HG03103 (cell line): Measurements from ENCODE around the gene DENND1A.
A peak's percentile ranks its signal among the peaks of the same experiment; 100 is the strongest.

Experiments
- ATAC-seq: cut with Tn5 transposase; IDR thresholded peaks from one replicate; pipeline ENCODE4 v1.9.1; 2021; ENCODE audit warnings: low read depth; ENCODE audit not compliant: unreplicated experiment

The DENND1A gene

GRCh38 chr9:123368023-123368422 lies 561.9 kb downstream of the DENND1A start:
- no peak for ATAC-seq

DNA sequence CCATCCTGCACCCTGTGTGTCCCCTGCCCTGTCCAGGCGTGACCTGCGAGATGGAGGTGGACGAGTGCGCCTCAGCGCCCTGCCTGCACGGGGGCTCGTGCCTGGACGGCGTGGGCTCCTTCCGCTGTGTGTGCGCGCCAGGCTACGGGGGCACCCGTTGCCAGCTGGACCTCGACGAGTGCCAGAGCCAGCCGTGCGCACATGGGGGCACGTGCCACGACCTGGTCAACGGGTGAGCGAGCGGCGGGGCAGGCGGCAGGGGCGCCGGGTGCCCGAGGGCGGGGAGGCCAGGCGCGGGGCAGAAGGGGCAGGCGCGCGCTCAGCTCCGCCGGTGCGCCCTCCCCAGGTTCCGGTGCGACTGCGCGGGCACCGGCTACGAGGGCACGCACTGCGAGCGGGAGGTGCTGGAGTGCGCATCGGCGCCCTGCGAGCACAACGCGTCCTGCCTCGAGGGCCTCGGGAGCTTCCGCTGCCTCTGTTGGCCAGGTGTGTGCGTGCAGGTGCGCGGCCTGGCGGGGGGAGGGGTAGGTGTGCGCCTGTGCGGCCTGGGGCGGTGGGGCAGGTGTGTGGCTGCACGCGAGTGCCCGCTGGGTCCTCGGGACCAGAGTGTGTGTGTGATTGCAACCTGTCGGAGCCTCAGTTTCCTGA lies 563.9 kb downstream of the DENND1A start:
- ATAC-seq: no peak

DNA sequence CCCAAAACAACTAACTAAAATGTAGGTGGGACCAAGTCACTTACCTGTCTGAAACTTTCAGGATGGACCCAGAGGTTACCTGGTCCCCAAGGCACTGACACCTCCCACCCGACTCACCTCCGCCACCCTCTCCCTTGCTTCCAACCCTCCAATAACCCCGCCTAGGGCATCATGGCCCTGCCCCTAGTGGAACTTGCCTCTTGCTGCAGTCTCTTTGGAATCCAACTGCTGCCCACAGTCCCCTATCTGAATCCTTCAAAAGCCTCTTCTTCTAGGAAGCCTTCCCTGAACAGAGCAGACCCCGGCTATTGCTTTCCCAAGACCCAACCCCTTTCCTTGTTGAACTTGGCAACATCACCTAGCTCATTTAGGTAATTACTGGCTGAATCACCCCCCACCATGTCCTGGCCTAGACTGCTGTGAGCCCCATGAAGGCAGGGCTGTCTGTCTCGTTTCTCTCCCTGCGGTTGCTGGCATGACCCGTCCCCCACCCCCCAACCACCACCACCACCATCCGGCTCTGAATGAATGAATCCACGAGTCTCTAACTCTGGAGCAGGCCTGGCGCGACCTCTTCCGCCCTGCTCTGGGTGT lies 564.5 kb downstream of the DENND1A start:
- ATAC-seq: no peak

- ATAC-seq: no peak
Observed at GRCh38 chr9:123364241-123364824, 565.6 kb downstream of the DENND1A start.

DNA sequence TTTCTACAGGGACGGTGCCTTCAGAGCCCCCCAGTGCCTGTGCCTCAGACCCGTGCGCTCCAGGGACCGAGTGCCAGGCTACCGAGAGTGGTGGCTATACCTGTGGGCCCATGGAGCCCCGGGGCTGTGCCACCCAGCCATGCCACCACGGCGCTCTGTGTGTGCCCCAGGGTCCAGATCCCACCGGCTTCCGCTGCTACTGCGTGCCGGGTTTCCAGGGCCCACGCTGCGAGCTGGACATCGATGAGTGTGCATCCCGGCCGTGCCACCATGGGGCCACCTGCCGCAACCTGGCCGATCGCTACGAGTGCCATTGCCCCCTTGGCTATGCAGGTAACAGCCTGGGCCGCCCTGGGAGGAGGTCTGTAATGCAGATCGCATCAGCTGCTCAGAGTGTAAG lies 567.1 kb downstream of the DENND1A start:
- no peak for ATAC-seq

GRCh38 chr9:123361731-123362510 lies 568.0 kb downstream of the DENND1A start:
- no peak for ATAC-seq

DNA sequence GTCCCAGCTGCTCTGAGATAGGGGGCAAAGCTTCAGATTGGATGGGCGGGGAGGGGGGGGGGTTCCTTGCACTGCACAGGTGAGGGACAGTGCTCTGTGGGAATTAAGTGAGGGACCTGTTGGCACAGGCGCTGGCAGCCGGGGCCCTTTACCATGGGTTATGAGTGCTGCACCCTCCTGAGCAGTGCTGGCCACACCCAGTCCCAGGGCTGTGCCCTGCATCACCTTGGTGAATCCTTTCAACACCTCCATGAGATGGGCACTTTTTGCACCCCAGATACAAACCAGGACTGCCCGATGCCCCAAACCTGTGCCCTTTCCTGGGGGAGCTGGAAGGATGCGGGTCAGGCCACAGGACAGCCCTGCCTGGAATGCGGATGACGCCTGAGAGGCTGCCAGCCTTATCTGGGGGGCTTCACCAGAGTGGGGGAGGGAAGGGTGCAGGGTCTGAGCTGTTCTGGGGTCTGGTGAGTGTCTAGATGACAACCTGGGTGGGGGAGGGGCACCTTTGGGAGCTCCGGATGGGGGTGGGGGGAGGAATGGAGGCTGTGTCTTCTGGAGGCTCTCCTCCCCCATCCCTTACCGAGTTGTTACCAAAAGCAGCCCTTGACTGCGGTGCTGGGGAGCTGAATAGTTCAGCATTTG lies 568.7 kb downstream of the DENND1A start:
- ATAC-seq: no peak

DNA sequence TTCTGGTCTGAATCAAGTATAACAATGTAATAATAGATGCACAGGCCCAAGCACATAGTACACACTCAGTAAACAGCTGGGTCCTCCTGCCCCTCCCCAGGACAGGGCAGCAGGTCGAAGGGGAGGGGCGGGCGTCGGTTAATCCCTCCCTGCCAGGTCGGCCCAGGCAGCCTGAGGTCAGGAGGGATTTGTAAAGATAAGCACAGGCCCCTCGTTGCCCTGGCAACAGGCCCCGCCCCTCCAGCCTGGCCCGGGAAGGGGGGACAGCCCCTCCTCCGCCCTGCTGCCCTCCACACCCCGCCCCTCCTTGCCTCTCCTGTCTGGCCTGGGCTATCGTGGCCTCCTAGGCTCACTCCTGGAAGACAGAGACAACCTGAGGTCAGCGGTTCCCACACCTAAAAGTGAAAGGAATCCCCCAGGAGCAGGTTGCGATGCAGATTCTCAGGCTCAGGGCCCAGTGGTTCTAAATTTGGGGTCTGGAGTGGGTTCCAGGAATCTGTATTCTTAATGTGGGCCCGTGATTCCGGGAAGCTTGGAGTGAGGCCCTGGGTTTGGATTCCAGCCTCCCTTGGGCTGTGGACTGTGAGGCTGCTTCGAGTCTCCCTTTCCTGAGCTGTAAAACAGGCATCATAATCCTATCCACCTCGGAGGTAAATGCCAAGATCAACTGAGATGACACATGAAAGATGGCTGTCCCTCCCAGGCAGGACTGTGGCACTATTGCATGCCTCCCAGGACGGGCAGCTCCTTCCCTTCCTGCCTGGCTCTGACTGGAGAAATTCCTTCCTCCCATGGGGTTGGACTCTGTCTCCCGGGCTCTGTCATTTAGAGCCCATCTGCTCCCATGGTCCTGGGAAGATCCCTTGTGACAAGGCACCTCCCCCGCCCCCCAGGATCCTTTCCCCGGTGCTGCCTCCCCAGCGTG lies 569.5 kb downstream of the DENND1A start:
- no peak for ATAC-seq

DNA sequence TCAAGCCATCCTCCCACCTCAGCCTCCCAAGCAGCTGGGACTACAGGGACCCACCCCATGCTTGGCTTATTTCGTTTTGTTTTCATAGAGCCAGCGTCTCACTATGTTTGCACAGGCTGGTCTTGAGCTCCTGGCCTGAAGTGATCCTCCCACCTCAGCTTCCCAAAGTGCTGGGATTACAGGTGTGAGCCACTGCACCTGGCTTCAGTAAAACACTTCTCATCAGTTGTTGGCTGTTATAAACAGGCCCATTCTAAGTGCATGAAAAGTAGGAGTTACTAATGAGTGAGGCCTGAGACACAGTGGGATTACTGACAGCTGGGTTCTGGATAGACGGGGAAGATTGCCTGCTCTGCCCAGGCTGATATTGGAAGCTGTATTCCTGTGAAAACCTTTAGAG lies 570.4 kb downstream of the DENND1A start:
- no peak for ATAC-seq

DNA sequence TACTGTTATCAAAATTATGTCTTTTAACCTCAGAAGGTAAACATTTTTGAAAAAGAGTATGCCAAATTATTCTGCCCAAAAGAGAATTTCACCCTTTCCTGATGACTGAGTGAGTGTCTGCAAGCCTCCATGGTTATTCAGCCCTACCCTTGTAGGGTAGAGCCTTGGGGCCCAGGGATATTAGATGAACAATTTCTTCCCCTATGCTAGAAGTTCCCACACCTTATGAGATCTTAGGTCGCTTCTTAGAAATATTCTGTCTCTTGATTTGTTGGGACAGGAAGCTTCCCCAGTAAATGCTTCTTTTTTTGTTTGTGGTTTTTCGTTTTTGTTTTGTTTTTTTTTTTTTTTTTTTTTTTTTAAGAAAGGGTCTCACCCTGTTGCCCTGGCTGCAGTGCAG lies 570.8 kb downstream of the DENND1A start:
- no peak for ATAC-seq

GRCh38 chr9:123358181-123358905 lies 571.6 kb downstream of the DENND1A start:
- no peak for ATAC-seq

- ATAC-seq: no peak
Observed at GRCh38 chr9:123357743-123358059, 572.2 kb downstream of the DENND1A start.

DNA sequence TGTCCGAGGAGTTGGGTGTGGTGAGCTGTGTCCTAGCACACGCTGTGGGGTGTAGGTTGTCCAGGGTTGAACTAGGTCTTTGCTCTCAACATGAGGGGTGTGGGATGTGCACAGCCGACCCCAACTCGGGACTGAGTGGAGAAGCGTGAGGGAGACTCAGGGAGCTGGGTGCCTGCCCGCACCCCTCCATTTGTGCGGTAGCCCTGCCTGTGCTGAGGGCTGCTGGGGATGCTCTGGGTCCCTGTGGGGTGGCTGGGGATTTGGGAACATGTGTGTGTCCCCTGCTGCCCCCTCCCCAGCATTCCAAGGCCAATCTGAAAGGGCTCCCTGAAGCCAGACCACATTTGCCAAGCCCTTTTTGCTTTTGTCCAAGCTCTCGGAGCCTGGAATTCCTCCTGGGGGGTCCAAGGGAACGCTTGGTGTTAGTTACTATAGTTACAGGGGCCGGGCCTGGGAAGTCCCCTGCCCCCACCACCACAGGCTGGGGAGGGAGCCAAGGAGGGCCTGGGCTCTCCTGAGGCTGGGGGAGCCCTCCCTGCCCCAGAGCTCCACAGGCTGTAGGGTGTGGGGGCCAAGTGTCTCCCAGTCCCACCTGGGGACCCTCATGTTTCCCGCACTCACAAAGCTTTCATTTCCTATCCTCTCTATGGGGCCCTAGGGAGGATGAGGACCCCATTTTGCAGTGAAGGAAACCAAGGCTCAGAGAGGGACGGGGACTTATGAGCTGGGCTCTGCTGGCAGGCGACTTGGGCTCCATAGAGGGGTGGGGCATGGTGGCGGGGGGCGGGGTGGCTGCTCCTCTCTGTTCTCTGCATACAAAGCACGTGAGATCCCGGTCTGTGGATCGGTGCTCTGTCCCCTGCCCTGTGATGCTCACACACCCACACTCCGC lies 572.8 kb downstream of the DENND1A start:
- ATAC-seq: no peak

DNA sequence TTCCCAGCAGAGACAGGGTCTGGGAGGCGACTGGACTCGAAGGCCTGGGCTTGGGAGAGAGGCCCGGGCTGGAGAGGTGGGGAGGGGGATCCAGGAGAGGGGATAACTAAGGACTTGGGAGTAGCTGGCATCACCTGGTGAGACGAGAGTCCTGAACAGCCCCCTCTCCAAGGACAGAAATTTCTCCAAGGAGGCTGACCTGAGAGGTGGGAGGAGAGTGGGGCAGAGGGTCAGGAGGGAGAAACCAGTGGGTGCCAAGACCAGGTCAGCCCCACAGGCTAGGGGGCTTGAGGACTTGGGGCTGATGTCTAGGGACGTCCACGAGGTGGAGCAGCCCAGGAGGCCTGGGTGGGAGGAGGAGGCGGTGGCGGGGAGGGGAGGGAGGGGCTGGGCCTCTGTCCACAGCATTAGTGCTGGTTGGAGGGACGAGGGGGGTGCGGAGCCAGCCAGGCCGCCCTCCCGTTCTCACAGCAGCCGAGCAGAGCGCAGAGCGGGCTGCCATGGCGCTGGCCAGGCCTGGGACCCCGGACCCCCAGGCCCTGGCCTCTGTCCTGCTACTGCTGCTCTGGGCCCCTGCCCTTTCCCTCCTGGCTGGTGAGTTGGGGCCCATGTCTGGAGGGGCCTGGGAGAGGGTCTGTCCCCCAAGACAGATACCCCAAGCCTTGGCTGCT lies 574.0 kb downstream of the DENND1A start, which contains the start of gene CRB2:
TSS of gene CRB2 (plus strand) at position 437 of the 671 bp plus-strand sequence. CDS start at position 501, 64 bp downstream.
- ATAC-seq: no peak

DNA sequence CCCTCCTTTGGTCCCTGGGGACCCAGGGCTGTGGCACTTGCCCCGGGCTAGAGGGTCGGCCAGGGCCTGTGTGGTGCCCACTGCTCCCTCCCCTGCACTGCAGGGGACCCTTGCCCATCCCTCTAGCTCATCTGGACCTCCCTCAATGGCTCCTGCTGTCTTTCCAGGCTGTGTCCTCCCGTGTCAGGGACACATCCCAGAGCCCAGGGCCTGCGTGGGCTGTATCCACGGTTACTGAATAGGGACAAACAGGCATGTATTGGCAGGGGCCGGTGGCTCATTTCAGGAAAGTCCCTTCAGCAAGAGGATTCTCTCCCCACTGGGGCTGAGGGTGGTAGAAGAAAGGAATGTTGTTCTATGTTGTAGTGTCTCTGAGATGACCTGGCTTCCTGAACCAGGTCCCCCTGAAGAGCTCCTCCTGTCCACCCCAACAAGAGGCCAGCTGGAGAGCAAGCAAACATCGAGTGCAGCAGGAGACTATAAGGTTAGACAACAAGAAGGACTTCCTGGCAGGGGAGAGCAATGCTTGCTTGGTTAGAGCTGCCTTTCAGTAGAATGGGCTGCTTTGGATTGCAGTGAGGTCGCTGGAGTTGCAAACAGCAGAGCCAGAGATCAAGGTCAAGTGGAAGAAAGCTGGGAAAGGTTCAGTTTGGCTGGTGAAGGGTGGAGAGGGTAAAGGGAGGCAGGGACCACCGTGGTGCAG lies 575.0 kb downstream of the DENND1A start:
- no peak for ATAC-seq

- peak; percentile 58 for ATAC-seq
Observed at GRCh38 chr9:123353984-123354591, 575.8 kb downstream of the DENND1A start.

DNA sequence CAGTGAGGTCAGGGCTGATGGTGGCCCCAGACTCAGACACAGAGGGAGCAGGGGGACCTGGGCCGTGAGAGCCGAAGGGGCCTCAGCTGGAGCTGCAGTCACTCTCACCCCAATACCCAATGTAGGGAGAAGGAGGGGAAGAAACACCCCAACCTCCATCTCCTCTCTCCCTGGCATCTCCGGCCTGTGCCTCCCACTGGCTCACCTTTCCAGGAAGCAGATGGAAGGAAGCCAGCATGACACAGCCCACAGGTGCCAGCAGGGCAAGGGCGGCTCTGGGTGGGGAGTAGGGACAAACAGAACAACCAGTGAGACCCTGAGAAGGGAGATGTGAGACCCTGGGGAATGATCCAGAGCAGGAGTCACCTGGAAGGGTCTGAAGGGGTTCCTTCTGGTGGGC lies 576.9 kb downstream of the DENND1A start:
- no peak for ATAC-seq
